Stimulated activated CD8-positive, alpha-beta memory T cell treated with anti-CD3 and anti-CD28 coated beads, Interleukin-12 subunit alpha, Interleukin-12 subunit beta, amount 100 ng/mL, for 24 hours (primary cell): ENCODE results near the gene CDK18.
"Not testable (repeated sequence)": the region's sequence is repeated elsewhere in the genome, so short reads cannot be mapped to it uniquely, and the experiment has no call there.

Experiments
- DNase-seq: peaks from one replicate; pipeline ENCODE4 v3.0.0-alpha.2; 2020; ENCODE audit errors: extremely low read depth

The CDK18 gene

GRCh38 chr1:205481218-205481617, 23.3 kb upstream of the CDK18 start:
- no peak for DNase-seq

- no peak for DNase-seq
These were observed 22.8 kb upstream of the CDK18 start for GRCh38 chr1:205481629-205482151.

GRCh38 chr1:205482587-205482986, 21.9 kb upstream of the CDK18 start:
- DNase-seq = not testable (repeated sequence)

DNA sequence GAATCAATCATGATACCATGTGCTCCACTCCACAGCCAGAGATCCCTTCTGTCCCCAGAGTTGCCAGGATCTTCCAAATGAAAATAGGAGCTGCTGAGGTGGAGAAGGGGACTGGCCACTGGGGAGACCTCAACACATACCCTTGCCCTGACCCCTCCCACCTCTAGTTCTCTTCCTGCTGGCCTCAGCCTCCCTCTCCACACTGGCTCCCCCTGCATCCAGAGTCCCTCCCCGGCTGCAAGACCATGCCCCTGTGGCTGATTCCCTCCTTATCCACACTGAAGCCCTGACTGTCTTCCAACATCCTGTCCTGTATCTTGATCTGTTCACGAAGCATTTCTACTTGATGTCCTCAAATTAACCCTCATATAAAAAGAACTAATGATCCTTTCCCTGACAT, 21.1 kb upstream of the CDK18 start:
- no peak for DNase-seq

DNA sequence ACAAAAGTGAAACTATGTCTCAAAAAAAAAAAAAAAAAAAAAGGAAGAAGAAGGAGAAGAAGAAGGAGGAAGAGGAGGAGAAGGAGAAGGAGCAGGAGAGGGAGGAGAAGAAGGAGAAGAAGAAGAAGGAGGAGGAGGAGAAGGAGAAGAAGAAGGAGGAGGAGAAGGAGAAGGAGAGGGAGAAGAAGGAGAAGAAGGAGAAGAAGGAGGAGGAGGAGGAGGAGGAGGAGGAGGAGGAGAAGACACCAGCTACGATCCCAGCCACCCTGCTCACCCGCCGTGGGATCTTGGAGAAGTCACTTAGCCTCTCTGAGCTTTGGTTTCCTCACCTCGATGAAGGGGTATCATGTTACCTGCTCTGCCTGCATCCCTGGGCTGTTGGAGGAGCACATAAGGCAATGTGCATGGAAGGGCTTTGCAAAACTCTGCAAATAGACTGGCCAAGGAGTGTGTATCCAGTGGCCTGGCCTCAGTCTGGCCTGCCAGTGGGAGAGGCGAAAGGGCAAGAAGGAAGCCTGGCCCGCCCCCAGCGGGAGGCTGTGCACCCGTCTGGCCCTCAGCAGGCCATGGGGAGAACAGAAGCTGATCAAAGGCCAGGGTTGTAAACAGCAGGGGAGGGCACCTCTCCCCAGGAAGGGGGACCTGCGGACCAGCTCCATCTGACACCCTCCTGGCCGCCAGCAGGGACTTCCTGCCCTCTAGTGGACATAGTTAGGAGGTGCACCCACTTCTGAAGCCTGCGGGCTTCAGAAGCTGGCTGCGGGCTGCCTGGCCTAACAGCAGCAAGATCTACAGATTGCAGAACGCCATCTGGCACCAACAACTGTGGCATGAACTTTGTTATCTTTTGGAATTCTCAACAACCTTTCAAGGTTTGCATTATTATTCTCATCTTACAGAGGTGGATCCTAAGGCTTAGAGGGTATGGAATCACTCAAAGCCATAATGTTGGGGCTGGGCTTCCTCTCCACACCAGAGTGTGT, 19.2 kb upstream of the CDK18 start:
- no peak for DNase-seq

DNA sequence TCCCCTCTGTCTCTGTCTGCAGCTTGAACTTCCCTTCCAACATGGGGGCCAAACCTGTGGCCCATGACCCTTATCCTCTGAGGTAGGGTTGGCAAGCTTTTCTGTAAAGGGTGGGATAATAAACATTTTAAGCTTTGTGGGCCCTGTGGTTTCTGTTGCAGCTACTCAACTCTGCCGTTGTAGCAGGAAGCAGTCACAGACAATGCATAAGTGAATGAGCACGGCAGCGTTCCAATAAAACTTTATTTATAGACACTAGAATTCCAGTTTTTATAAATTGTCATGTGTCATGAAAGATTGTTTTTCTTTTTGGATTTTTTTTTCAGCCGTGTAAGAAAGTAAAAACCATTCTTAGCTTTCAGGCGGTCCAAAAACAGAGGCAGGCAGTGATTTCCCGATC, 18.2 kb upstream of the CDK18 start:
- no peak for DNase-seq

DNA sequence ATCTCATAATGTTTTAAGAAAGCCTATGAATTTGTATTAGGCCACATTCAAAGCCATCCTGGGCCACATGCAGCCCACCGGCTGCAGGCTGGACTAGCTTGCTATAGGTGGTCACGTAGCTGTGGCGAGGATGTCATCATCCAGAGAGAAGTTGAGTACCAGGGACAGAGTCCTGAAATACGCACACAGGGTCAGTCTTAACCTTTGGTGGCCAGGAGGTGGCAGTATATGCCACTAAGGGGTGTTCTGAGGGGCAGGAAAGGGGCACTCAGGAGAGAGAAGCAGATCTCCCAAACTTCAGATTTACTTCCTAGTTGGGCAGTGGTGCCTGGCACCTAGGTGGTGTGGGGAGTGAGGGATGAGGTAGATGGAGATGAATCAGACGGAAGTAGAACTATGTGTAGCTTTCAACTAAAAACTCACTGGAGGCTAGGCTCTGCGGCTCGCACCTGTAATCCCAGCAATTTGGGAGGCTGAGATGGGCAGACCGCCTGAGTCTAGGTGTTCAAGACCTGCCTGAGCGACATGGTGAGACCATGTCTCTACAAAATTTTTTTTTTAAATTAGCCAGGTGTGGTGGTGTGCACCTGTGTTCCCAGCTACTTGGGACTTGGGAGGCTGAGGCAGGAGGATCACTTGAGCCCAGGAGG, 16.3 kb upstream of the CDK18 start:
- no peak for DNase-seq

DNA sequence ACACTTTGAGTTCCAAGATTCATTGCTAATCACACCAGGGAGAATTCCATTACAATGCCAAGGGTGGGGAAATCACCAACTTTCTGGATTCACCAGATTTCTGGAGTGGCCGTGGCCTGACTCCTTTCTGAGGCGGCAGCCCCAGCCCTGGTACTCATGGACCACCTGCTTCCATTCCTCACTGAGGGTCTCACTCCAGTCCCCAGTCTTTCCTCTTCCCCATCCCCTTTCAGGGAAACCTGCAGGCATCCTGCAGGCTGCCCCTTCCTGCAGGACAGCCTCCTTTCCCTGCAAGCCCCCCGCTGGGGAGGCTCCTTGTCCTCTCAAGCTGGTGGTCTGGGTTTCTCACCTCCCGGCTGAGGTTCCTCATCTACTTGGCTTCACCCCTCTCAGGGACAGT, 12.7 kb upstream of the CDK18 start:
- DNase-seq = no peak

DNA sequence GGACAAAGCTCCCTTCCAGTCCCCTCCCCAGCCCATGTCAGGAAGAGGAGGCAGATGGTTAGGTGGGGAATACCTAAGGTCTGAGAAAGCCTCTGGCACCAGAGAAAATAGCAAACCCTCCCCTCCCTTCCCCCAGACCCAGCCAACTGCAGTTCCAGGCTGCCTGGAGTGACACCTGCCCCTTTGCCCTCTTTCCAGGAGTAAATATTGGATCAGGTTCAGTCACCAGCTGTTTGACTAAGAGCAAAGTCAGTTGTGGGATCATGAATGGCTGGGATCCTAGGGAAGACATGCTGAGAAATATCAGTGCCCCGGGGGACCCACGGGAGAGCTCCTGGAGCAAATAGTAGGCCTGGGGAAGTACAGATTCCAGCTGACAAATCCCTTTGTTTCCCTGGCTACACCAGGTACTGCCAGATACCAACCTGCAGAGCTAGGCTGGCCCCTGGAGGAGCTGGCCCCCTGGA, 12.2 kb upstream of the CDK18 start:
- no peak for DNase-seq

DNA sequence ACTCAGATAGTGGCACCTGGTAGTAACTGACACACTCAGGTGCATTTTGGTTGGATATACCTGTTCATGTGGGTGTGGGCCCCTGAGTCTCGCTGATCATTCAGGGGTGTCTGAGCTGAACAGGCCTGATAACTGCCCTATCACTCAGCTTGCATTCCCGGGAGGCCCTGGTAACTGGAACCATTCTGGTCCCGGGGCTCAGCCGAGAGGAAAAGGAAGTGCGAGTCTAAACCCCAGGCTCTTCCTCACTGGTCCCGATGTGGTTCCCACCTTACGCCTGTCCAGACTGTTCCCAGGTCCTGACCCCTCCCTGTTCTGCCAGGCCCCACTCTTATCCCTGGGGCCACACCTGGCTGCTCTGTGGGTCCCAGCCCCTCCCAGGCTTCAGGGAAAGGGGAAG, 11.7 kb upstream of the CDK18 start:
- no peak for DNase-seq

DNA sequence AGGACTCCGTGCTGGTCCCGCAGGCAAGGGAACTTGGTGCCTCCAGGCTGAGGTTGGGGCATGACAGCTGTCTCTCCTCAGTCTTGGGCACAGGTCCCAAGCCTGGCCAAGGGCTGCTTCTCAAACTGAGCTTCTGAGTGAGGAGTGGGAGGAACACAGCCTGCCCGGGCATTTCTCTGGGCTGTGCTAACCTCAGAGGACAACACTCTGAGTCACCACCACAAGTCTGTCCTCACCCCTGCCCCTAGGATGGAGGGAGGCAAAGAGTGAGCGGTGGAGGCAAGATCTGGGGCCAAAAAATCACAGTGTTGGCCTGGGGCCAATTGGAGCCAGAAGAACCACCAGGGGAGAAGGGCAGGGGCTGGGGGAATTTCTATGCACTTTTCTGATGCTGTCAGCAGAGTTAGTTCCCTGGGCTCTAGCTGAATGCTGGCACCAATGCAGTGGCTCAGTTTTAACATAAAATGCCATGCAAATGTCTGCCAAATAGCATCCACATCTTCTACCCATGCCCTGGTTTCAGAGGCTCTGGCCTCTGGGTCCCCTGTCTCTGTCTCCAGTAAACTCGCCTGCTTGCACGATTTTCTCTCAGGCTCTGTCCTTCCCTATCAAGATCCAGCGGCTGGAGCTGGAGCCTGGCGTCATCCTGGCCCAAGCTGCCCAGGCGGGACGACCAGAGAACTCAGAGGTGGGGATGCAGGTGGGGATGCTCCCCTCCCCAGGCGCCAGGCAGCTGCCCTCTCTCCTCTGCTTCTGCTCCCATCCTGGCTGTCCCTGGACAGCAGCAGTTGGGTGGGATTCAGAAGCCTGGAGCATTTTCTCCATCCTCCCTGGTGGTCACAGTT, 11.0 kb upstream of the CDK18 start:
- no peak for DNase-seq

- DNase-seq = no peak
These were observed 10.4 kb upstream of the CDK18 start for GRCh38 chr1:205494115-205494514.

GRCh38 chr1:205495237-205495823, 9.1 kb upstream of the CDK18 start:
- no peak for DNase-seq

- no peak for DNase-seq
These were observed 7.8 kb upstream of the CDK18 start for GRCh38 chr1:205496661-205497060.

DNA sequence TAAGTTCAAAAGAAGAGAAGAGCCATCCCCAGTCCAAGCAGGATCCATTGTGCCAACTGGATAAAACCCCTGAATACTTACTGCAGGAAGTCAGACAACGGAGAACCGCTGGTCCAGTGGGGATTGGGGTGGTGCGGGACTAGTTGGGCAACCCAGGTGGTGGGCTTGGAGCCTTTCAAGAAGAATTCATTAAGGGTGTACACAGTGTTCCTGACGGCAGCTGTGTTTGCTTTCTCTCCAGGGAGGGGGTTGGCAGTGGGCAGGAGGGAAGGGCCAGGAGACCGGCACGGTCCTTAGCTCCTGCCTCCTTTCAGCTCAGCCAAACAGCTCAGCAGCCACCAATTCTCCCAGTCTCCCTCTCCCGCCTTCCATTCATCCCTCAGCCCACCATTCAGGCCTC, 7.1 kb upstream of the CDK18 start:
- no peak for DNase-seq

DNA sequence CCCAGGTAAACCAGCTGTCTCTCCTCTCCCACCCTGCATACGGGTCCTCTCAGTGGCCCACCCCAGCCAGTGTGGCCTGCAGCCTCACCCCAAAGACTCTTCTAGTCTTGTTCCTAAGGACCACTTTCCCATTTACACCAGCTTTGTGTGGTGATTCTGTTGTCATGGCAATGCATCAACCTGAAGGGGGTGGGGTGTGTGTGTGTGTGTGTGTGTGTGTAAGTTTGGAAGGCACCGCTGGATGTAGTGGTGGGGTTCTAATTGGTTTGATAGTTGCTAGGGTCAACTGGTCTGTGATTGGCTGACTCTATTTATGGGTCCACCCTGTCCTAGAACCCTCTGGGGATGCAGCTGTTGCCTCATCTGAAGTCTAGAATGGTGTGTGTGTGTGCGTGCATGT, 4.7 kb upstream of the CDK18 start:
- no peak for DNase-seq

DNA sequence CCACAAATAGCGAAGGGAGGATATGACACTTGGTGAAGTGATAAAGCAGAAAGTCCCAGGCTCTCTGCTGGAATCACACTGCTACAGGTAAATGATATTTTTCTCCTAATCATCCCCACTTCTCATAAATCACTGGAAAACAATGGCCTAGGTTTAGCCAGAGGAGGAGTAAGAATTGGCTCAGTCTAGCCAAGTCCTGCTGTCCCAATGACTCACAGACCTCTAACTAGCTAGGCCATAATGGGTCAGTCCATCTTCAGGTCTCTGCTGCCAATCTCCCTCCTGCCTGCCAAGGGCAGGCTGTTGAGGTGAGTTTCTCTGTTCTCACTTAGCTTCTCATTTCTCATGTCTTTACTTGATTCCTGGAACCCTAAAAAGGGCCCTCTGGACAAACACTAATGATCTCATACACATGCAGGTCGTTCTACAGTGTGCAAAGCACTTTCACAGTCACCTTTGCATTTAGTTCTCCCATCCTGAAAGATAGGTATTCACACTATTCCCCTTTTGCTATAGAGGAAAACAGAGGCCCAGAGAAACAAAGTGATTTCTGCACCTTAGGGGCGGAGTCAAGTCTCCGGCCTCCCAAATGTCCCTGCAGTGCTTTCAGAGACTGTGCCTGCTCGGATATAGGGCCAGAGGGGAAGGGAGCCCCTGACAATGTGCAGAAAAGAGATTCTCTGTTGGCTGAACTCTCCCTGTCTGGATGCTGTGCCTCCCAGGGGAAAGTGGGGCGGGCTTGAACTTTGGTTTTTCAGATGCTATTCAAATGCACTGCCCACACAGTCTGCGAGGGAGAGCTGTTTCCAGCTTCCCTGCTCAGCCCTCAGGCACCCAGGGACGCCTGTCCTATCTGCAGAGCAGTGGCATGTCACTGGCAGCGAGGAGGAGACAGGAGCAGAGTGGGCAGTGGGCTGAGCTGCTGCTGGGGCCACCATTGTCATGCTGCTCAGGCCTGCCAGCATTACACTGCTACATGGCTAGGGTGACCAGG, 3.9 kb upstream of the CDK18 start:
- no peak for DNase-seq

- no peak for DNase-seq
These were observed 2.2 kb upstream of the CDK18 start for GRCh38 chr1:205502111-205502810.

GRCh38 chr1:205502992-205503391, 1.5 kb upstream of the CDK18 start:
- no peak for DNase-seq
